ENCODE measurements around the gene ZBTB25.

GRCh38 chr14:64504310-64504896, 765 bp upstream of the ZBTB25 start, which contains the start of gene ZBTB1:
- TF ChIP-seq EZH2phosphoT487 (IDR thresholded peaks at IDR 0.05; ENCODE audit: insufficient read depth, low read depth) (no peak), EZH2 (IDR thresholded peaks at IDR 0.05; ENCODE audit: insufficient read depth, poor library complexity, severe bottlenecking) (no peak)
